Stomach (tissue), 4 donors: ENCODE results near the gene MUC22.

ENCODE experiments used
- CTCF ChIP-seq, 7 experiments: fragments of 450-650 bp in 4 of 7; fragments of 200-600 bp in 3 of 7; sonication (generic) in 3 of 7; IDR thresholded peaks; one replicate each; pipeline ENCODE4 v1.5.1; 2016 to 2019; ENCODE audit warnings: antibody characterized with exemption in 7 of 7, control low read depth in 2 of 7, mild to moderate bottlenecking in 1 of 7
- POLR2AphosphoS5 ChIP-seq, 3 donors: sonication (generic); formaldehyde crosslinking; IDR thresholded peaks; one replicate each; pipeline ENCODE4 v1.6.1; 2016; ENCODE audit warnings: antibody characterized with exemption in 3 of 3

GRCh38 chr6:30998785-30999184 lies 11.5 kb upstream of the MUC22 start:
- no peak for TF ChIP-seq CTCF (IDR thresholded peaks at IDR 0.05)
- no peak for TF ChIP-seq POLR2AphosphoS5 (IDR thresholded peaks at IDR 0.05)
